GM19240 (cell line): ENCODE results near the gene RNF227.

Source experiments
- DNase-seq: peaks from one replicate; pipeline ENCODE4 v3.0.0; 2011; ENCODE audit warnings: low spot score; ENCODE audit not compliant: insufficient read length

The RNF227 gene

DNA sequence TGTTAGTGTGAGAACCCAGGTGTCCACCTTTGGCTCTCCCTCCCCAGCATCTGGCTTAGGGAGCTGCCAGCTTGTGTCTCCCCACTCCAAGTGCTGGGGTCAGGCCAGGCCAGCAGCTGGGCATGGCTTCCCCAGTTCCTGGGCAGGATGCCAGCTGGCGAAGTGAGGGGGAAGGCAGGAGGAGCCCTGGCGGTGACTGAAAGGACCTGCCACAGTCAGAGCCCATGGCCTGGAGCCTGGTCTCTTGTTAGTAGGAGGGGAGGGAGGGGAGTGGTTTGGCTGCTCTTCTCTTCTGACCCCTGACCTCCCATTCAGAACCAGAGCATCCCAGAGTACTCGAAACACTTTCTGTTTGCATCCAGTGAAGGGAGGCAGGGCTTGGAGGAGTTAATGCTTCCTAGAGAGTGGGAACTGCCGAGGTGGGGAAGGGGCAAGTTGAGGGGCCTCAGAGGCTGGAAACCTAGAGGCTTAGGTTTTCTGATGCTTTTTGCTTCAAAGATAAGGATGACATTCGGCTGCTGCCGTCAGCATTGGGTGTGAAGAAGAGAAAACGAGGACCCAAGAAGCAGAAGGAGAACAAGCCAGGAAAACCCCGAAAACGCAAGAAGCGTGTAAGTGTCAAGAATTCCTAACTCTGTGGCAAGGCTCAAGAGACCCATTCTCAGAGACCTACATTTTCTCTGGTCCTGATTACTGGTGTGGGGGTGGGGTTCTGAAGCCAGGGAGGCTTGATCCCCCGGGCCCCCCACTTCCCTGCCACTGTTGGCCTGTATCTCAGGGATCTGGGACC lies 26.7 kb downstream of the RNF227 start:
- DNase-seq = no peak

GRCh38 chr17:7888184-7888920 lies 27.7 kb downstream of the RNF227 start, which contains the start of gene CHD3:
Gene CHD3, plus strand, starts transcription at chr17:7888789. Its CDS starts 212 bp downstream, at chr17:7889001.
- DNase-seq = no peak

DNA sequence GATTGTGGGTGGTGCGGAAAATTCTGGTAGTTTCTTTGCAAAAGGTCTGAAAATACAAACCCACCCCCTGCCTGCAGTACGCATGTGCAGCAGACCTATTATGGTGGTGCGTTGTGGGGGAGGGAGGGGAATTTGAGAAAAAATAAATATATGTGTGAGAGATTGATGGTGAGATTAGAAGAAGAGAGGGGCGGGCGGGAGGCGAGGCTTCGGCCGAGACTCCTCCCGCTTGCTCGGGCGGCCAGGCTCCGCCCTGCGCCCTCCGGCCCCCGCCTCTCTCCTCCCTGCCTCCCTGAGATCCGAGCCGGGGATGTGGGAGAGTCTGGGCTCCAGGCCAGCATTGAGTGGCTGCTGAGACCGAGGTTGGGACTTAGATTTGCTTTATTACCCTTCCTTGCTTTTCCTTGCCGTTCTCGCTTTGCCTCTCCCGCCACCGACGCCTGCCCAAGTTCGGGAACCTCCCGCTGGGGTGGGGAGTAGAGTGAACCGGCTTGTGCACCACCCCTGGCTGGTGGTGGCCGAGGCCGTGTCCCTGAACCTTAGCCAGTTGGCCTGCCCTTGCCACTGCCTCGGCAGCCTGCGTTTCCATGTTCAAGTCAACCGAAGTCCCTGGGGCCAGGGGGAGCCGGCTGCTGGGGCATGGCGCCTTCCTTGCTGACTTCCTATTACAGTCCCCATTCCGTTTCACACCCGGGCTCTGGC lies 28.5 kb downstream of the RNF227 start:
- DNase-seq = peak; percentile 72

GRCh38 chr17:7887038-7887481 lies 29.0 kb downstream of the RNF227 start:
- no peak for DNase-seq

GRCh38 chr17:7886227-7887037 lies 29.7 kb downstream of the RNF227 start:
- no peak for DNase-seq

DNA sequence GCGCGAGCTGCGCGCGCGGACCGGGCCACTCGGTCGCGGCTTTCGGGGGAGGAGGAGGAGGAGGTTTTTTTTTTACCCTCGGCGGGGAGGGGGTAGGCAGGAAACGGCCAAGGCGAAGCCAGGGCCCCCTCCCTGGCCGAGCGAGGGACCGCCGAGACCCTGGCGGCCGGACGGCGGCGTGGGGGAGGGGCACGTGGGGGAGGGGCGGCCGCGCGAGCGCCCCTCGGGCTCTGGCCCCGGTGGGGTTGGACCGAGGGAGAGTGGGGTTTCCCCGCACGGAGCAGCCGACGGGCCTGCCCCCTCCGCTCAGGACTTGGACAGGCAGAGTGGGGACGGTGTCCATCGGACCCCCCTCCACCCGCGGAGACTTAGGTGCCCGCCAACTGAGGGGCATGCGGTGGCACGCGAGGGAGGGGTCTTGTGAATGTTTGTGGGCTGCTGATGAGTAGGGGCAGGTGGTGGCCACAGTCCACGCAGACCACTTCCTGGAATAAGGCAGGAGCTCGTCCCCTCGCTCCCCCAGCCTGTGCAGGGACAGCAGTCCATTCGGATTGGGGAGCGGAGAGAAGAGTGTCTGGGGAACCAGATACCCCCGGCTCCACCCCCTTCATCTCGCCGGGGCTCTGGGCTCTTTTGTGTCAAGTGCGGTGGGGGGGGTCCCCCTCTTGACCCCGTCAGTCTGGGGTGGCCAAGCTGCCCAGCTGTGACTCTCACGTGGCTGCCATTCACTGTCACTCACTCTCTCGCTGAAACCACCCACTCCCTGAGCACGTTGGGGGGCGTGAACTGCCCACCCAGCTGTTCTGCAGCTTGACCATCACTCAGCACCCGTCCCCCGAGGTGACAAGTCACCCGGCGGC lies 30.5 kb downstream of the RNF227 start:
- peak; percentile 43 for DNase-seq

GRCh38 chr17:7884581-7885366 lies 31.3 kb downstream of the RNF227 start:
- DNase-seq = no peak

DNA sequence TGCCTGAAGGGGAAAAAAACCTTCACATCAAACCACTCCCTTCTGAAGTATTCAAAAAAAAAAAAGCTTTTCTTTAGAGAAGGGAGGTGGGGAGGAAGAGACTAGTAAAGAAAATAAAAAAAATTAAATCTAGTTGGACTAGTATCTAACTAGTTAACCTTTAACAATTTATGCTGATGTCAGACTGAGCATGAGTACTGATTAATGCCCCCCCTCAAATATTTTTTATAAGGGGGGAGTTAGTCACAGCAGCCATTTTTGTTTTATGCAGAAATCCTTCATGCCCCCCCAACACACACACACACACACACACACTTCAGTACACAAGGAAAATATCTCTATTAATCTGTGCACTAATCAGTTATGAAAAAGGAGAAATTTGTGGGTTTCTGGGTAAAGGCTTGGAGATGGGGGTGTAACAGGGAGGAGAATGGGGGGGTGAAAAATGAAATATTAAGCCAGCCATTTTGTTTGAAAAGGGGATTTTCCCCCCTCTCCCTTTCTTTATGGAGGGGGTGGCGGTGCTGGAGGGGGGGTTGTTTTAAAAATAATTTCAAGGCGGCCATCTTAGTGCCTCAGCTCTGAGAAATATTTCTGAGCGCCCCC lies 32.2 kb downstream of the RNF227 start:
- peak; percentile 26 for DNase-seq

GRCh38 chr17:7882629-7883028 lies 33.5 kb downstream of the RNF227 start:
- DNase-seq = no peak

- DNase-seq = no peak
Measured at GRCh38 chr17:7882068-7882467, 34.0 kb downstream of the RNF227 start.

- no peak for DNase-seq
Measured at GRCh38 chr17:7881276-7882054, 34.6 kb downstream of the RNF227 start.

DNA sequence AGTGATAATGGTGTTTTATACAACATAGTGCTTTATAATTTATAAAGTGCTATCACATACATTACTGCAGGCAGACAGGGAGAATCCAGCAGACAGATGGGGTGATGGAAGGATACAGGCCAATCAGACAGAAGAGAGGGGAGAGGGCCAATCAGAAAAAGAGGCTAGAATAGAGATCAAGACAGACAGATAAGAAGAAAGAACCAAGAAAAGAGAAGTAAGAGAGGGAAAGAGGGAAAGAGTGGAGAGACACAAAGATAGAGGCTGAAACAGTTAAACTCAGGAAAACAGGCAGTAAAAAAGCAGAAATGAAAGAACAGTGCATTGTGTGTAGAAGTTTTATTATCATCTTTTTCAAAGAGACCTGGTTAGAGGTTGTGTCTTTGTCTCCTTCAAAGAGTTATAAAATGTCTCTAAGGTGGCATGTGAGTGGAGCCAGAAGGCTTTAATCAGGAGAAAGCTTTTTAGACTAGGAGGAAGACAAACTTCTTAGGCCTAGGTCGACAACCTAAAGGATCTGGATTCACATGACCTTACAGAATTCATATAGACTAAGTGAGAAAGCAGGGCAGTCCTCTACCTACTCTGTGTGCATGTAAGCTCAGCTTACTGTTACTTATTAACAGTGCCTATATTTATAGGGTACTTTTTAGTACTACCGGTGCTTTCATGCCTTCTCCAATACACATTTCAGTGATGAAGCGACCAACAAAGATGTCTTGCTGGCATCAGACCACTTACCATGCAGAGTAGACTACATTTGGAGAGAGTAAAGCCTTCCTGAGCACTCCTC lies 35.8 kb downstream of the RNF227 start:
- DNase-seq = no peak

DNA sequence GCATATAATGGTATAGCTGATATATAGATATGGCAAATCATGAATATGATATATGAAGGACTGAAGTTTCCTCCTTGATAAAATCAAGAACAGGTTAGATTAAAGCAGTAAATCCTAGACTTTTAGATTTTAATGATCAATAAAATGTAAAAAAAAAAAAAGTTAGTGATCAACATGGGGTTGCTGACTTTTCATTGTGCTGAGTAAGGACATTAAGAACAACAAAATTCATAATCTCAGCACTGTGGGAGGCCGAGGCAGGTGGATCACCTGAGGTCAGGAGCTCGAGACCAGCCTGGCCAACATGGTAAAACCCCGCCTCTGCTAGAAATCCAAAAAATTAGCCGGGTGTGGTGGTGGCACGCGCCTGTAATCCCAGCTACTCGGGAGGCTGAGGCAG lies 37.9 kb downstream of the RNF227 start:
- no peak for DNase-seq

- no peak for DNase-seq
Measured at GRCh38 chr17:7875804-7876370, 40.2 kb downstream of the RNF227 start.

DNA sequence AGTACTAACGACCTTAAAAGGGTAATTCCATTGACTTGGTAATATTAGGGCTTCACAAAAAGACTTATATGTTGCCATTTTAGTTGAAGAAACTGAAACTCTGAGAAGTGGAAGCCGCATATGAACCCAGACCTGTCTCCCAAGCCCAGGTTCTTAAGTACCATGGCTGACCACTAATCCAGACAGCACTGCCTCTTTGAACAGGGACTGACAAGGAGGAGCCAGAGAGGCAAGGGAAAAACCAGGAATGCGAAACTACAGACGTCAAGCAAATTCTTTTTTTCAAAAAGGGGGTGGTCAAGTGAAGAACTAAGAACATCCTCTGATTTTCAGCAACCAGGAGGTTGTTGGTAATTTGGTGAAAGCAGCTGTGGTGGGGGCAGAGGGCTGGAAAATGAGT lies 43.0 kb downstream of the RNF227 start:
- DNase-seq = no peak

GRCh38 chr17:7867881-7868329 lies 48.2 kb downstream of the RNF227 start:
- DNase-seq = no peak
